HG03354 (cell line): ENCODE results near the gene CNGB1.
"Not testable (repeated sequence)": the region's sequence is repeated elsewhere in the genome, so short reads cannot be mapped to it uniquely, and the experiment has no call there.

Source experiments
- ATAC-seq: cut with Tn5 transposase; IDR thresholded peaks from one replicate; pipeline ENCODE4 v1.9.1; 2021; ENCODE audit warnings: mild to moderate bottlenecking; ENCODE audit not compliant: unreplicated experiment, poor library complexity, severe bottlenecking

Gene CNGB1

DNA sequence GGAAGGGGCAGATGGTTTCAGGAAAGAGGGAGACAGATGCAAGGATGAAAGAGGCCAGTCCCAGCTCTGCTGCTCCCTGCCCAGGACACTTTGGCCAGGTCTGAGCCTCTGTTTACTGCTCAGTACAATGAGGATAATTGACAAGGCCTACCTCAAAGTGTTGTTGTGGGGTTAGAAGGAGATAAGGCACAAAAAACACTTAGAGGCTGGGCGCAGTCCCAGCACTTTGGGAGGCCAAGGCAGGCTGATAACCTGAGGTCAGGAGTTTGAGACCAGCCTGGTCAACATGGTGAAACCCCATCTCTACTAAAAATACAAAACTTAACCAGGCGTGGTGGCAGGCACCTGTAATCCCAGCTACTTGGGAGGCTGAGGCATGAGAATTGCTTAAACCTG is 7.1 kb upstream of the CNGB1 start:
- ATAC-seq = not testable (repeated sequence)

DNA sequence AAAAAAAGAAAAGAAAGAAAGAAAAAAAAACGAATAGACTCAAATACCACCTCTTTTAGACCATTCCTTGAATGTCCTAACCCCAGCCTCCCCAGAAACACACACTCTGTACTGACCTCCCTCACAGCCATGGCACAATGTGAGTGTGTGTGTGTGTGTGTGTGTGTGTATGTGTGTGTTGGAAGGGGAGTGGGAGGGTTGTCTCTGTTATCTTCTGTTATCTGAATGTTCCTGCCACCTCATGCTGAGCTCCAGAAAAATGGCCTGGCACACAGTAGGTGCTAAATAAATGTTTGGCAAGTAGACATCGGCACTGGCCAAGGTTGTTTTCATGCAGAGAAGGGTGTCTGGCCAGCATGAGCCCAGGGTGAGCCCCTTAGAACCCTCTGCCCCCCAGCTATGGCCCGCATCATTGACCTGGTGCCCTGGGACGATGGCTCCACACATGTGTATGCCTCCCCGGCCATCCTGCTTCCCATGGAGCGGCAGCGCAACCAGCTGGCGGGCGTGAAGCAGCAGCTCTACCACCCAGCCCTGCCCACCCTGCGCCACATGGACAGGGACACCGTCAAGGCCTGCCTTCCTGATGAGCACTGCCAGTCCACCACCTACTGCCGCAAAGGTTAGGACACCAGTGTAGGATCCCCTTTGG is 6.6 kb upstream of the CNGB1 start:
- no peak for ATAC-seq

- no peak for ATAC-seq
These were observed 5.4 kb upstream of the CNGB1 start for GRCh38 chr16:57976331-57976796.

DNA sequence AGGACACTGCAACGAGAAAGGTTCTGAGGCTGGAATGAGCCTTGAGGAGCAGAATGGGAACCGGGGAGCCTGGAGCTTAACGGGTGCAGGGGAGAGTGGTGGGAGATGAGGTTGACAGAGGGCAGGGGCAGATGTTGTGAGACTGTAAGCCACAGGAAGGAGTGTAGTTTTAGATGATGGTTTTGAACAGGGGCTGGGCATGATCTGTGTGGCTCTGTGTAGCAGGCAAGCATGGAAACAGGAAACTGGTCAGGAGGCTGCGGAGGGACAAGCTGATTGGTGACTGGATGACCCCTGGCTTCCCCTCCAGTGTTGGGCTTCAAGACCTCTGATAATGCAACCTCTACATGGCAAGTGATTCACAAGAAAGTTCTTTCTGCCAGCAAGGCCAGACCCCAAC is 1.4 kb upstream of the CNGB1 start:
- no peak for ATAC-seq

DNA sequence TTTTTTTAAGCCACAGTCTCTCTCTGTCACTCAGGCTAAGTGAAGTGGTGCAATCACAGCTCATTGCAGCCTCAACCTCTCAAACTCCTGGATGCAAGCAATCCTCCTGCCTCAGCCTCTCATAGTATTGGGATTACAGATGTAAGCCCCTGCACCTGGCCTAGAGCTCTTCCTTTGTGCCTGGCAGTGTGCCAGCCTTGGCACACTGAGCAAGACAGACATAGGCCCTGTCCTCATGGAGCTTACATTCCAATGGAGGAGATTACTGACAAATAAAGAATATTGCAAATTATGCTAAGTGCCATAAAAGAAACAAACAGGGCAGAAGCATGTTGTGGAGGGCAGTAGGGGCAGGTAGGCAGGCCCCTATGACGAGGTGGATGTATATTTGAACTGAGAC is 920 bp upstream of the CNGB1 start:
- ATAC-seq = no peak

GRCh38 chr16:57970319-57970718 is 609 bp downstream of the CNGB1 start:
- ATAC-seq = no peak

- ATAC-seq = no peak
These were observed 1.3 kb downstream of the CNGB1 start for GRCh38 chr16:57969451-57970123.

GRCh38 chr16:57967916-57968315 is 3.0 kb downstream of the CNGB1 start:
- no peak for ATAC-seq

GRCh38 chr16:57966986-57967385 is 3.9 kb downstream of the CNGB1 start:
- ATAC-seq = no peak

DNA sequence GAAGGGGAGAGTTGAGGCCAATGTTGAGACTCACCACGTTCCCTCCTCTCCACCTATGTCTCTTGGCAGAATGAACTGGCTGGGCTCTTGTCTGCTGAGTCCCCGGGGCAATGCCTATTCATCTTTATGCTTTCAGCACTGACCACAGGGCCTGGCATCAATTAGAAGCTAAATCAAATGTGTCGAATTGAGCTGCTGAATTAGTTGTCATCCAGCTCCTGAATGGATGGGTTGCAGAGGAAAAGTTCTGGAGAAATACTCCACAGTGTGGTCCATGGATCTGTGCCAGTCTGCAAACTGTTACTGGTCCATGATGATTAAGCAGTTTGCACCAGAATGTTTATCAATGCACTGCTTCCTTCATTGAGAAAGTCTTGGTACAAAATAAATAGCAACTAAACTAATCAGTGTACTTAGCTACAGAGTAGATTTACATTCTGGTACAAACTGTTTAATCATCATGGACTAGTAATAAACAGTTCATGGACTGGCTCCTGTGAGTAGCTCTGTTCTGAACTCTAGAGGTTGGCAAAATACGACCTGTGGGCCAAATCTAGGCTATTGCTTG is 4.6 kb downstream of the CNGB1 start:
- ATAC-seq = no peak

DNA sequence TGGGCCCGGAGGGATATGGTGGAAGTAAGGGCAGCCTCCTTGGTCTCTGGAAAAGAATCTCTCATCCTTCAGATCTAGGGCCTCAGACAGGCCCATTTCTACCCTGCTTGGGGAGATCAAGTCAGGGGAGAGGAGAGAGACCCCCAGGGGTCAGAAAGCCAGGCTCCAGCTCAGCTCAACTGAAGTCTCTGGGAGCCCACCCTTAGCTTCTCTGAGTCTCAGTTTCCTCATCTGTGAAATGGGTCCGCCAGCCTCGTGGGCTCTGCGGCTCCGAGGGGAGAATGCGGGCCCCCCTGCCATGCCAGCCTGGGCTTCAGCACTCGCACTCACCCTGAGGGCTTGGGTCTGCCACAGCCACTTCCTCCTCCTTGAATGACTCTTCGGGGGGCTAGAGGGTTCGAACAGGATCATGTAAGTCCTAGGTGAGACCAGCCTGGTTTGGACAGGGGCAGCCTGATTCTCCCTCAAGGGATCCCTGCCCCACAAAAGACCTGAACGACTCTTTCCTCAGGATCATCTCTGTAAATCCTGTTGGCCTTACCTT is 6.7 kb downstream of the CNGB1 start:
- no peak for ATAC-seq

GRCh38 chr16:57962756-57963155 is 8.2 kb downstream of the CNGB1 start:
- ATAC-seq = no peak

GRCh38 chr16:57962046-57962445 is 8.9 kb downstream of the CNGB1 start:
- ATAC-seq = no peak

DNA sequence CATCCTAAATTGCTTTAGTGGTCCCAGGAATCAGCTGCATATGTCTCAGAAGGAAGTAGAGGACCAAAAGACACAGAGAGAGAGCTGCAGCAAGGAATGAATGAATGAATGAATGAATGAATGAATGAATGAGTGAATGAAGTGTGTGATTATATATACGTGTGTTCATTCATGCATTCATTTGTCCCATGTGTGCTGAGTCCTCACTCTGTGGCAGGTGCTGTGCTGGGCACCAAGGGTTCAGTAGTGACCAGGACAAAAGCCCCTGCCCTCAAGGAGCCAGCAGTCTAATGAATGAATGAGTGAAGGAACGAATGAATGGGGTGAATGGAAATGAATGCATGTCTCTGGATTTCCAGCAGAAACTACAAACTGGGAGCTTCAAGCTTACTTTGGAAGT is 9.4 kb downstream of the CNGB1 start:
- ATAC-seq = no peak

- no peak for ATAC-seq
These were observed 10.0 kb downstream of the CNGB1 start for GRCh38 chr16:57960826-57961472.

DNA sequence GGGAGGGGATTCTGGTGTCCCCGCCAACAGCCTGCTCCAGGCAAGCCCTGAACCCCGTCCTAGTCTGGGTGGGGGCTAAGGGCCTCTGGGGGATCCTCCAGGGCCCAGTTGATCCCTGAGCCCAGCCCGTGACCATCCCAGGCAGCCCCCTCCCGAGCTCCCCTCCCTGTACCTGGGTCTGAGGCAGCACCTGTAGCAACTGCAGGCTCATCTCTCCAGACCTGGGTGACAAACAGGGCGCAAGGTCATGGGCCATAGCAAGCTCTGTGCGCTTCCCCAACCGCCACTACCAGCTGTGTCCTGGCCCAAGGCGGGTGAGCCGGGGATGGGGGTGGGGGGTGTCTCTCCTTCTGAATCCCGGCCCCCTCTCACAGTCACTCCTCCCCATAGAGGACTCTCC is 10.6 kb downstream of the CNGB1 start:
- no peak for ATAC-seq

DNA sequence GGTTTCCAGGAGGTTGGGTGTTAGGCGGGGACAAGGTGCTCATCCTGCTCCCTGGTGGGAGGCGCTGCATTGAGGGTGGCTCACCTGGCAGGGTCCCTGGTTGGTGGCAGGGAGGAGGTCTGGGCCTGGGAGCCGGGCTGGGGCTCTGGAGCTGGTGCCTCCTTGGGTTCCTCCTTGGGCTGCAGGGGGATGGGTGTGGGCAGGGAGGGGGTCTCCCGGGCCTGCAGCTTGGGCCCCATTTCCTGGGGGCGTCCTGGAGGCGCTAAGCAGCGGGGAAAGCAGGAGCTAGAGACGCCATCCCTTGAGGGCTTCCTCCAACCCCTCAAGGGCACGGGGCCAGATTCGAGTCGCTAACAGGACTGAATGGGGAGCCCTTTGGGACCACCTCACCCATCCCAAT is 11.1 kb downstream of the CNGB1 start:
- no peak for ATAC-seq

DNA sequence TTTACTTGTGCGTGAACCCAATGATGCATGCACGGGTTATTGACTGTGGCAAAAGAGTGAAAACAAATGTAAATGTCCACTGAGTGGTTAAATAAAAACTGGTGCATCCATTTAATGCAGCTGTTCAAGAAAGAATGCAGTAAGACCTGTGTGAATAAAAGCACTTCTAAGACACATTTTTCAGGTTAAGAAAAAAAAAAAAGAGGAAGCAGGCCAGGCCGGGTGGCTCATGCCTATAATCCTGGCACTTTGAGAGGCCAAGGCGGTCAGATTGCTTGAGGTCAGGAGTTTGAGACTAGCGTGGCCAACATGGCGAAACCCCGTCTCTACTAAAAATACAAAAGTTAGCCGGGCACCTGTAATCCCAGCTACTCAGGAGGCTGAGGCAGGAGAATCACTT is 11.8 kb downstream of the CNGB1 start:
- ATAC-seq = no peak

- ATAC-seq = no peak
These were observed 12.4 kb downstream of the CNGB1 start for GRCh38 chr16:57958544-57958943.

DNA sequence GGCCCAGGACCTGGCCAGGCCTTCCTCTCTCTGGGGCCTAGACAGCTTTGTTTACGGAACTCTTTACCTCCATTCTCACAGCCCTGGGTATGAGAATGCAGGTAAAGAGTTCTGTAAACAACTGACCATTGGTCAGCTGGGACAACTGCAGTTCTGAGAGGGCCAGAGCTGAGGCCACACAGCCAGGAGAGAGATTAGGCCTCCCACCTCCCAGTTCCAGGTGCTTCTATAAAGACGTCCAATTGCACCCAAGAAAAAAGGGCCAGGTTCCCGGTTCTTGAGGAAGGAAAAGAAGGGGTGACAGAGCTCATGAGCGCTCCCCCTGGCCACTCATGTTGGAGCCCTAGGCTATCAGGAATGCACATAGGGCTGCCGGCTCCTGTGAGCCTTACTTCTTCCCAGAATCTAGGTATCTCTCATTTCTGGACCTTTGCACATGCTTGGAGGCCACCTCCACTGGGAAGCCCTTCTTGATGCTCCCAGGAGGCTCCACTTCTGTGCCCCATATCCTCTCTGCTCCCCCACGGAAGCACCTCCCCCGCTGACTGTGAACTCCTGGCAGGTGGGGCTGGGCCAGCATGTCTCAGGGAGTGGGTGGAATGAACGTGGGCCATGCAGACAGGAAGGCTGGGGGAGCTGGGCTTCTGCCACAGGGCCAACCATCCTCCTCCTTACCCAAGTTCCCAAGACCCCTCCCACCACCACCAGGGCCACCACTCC is 13.1 kb downstream of the CNGB1 start:
- no peak for ATAC-seq
